H9 (cell line): ENCODE data around the gene NOTCH1. TPM values are rescaled to one million over a fixed set of nuclear protein-coding genes. Genes with fewer than 3 reads are reported as not detected.

Experiments
- DNase-seq: peaks from one replicate; pipeline ENCODE4 v3.0.0-alpha.2; 2017
- H2AFZ ChIP-seq: one replicate; pipeline ENCODE4 v1.6.1; 2013; ENCODE audit warnings: mild to moderate bottlenecking, low read length, control low read depth, moderate library complexity
- H2AK5ac ChIP-seq: 2 replicates; pipeline ENCODE4 v1.6.1; 2013; ENCODE audit warnings: low read length, control low read depth, mixed read lengths; ENCODE audit not compliant: insufficient read length
- H2BK120ac ChIP-seq: one replicate; pipeline ENCODE4 v1.6.1; 2013; ENCODE audit warnings: low read depth, mild to moderate bottlenecking, low read length, control low read depth, inconsistent platforms; ENCODE audit not compliant: poor library complexity, severe bottlenecking
- H2BK12ac ChIP-seq: 2 replicates; pipeline ENCODE4 v1.6.1; 2013; ENCODE audit warnings: low read length, control low read depth, mixed read lengths, low read depth; ENCODE audit not compliant: insufficient read length
- H2BK15ac ChIP-seq: 2 replicates; pipeline ENCODE4 v1.6.1; 2013; ENCODE audit warnings: low read depth, low read length, control low read depth
- H2BK20ac ChIP-seq: one replicate; pipeline ENCODE4 v1.6.1; 2013; ENCODE audit warnings: low read depth, mild to moderate bottlenecking, low read length, control low read depth, inconsistent platforms; ENCODE audit not compliant: poor library complexity, severe bottlenecking
- H2BK5ac ChIP-seq: 2 replicates; pipeline ENCODE4 v1.6.1; 2013; ENCODE audit warnings: low read length, control low read depth, mixed read lengths; ENCODE audit not compliant: insufficient read length
- H3K14ac ChIP-seq: 2 replicates; pipeline ENCODE4 v1.6.1; 2013; ENCODE audit warnings: low read length, control low read depth; ENCODE audit not compliant: insufficient read depth
- H3K18ac ChIP-seq: 2 replicates; pipeline ENCODE4 v1.6.1; 2013; ENCODE audit warnings: low read depth, mild to moderate bottlenecking, mixed read lengths, low read length, control low read depth; ENCODE audit not compliant: insufficient read length
- H3K23ac ChIP-seq: 2 replicates; pipeline ENCODE4 v1.6.1; 2013; ENCODE audit warnings: low read length, control low read depth, mixed read lengths, low read depth; ENCODE audit not compliant: insufficient read length
- H3K23me2 ChIP-seq: 2 replicates; pipeline ENCODE4 v1.6.1; 2013; ENCODE audit warnings: low read depth, mild to moderate bottlenecking, mixed read lengths, low read length, control low read depth; ENCODE audit not compliant: insufficient read length, poor library complexity, severe bottlenecking
- H3K27ac ChIP-seq: 2 replicates; pipeline ENCODE4 v1.5.1; 2013; ENCODE audit warnings: low read length, control low read depth, mixed read lengths, low read depth; ENCODE audit not compliant: insufficient read length
- H3K27me3 ChIP-seq: 2 replicates; pipeline ENCODE4 v1.6.1; 2013; ENCODE audit warnings: low read length, control low read depth, inconsistent platforms; ENCODE audit not compliant: insufficient read depth
- H3K4ac ChIP-seq: 2 replicates; pipeline ENCODE4 v1.6.1; 2013; ENCODE audit warnings: low read depth, mild to moderate bottlenecking, control low read depth, inconsistent platforms, low read length, moderate library complexity
- H3K4me1 ChIP-seq: 2 replicates; pipeline ENCODE4 v1.6.1; 2013; ENCODE audit warnings: low read length, control low read depth, inconsistent platforms; ENCODE audit not compliant: insufficient read depth
- H3K4me2 ChIP-seq: 2 replicates; pipeline ENCODE4 v1.6.1; 2013; ENCODE audit warnings: low read length, control low read depth, mixed read lengths; ENCODE audit not compliant: insufficient read length, insufficient read depth
- H3K56ac ChIP-seq: 2 replicates; pipeline ENCODE4 v1.6.1; 2013; ENCODE audit warnings: low read depth, mild to moderate bottlenecking, mixed read lengths, low read length, control low read depth; ENCODE audit not compliant: insufficient read length
- H3K79me1 ChIP-seq: 2 replicates; pipeline ENCODE4 v1.6.1; 2013; ENCODE audit warnings: low read depth, mild to moderate bottlenecking, moderate library complexity, low read length, control low read depth, inconsistent platforms; ENCODE audit not compliant: insufficient read depth, poor library complexity, severe bottlenecking
- H3K79me2 ChIP-seq: 2 replicates; pipeline ENCODE4 v1.6.1; 2013; ENCODE audit warnings: low read length, control low read depth, inconsistent platforms; ENCODE audit not compliant: insufficient read depth
- H3K9ac ChIP-seq: 2 replicates; pipeline ENCODE4 v1.6.1; 2013; ENCODE audit warnings: low read length, control low read depth, mixed read lengths; ENCODE audit not compliant: insufficient read length; ENCODE audit errors: extremely low read depth
- H3K9me3 ChIP-seq: one replicate; pipeline ENCODE4 v1.6.1; 2013; ENCODE audit warnings: low read depth, low read length, inconsistent platforms; ENCODE audit not compliant: control insufficient read depth
- H3T11ph ChIP-seq: one replicate; pipeline ENCODE4 v1.6.1; 2013; ENCODE audit warnings: mild to moderate bottlenecking, low read length, control low read depth, inconsistent platforms
- H4K20me1 ChIP-seq: one replicate; pipeline ENCODE4 v1.6.1; 2013; ENCODE audit not compliant: control insufficient read depth, insufficient read length, insufficient read depth
- H4K5ac ChIP-seq: 2 replicates; pipeline ENCODE4 v1.6.1; 2013; ENCODE audit warnings: low read depth, mild to moderate bottlenecking, mixed read lengths, low read length, control low read depth; ENCODE audit not compliant: insufficient read length
- H4K8ac ChIP-seq: replicated peaks from 2 replicates; pipeline ENCODE4 v1.6.1; 2013; ENCODE audit warnings: low read length, control low read depth, mixed read lengths, low read depth; ENCODE audit not compliant: insufficient read length
- H4K91ac ChIP-seq: 2 replicates; pipeline ENCODE4 v1.6.1; 2013; ENCODE audit warnings: low read depth, mild to moderate bottlenecking, moderate library complexity, mixed read lengths, low read length, control low read depth; ENCODE audit not compliant: insufficient read length
- H3K27ac Mint-ChIP-seq, 3 experiments: 2 replicates in 2 of 3; 3 replicates in 1 of 3; pipeline ENCODE4 v1.8.0; 2020 to 2021; ENCODE audit warnings: mixed read lengths in 3 of 3, mild to moderate bottlenecking in 1 of 3, moderate library complexity in 1 of 3
- H3K27me3 Mint-ChIP-seq: 2 replicates; pipeline ENCODE4 v1.8.0; 2021; ENCODE audit warnings: low read depth, mild to moderate bottlenecking, moderate library complexity, mixed read lengths
- H3K36me3 Mint-ChIP-seq, 3 experiments: 2 replicates in 2 of 3; 3 replicates in 1 of 3; pipeline ENCODE4 v1.8.0; 2020 to 2021; ENCODE audit warnings: low read depth in 3 of 3, mixed read lengths in 3 of 3; ENCODE audit not compliant: insufficient read depth in 1 of 3
- H3K4me1 Mint-ChIP-seq, 2 experiments: 2 replicates each; pipeline ENCODE4 v1.8.0; 2020; ENCODE audit warnings: mixed read lengths in 2 of 2
- H3K4me3 Mint-ChIP-seq, 2 experiments: 2 replicates in 1 of 2; 3 replicates in 1 of 2; pipeline ENCODE4 v1.8.0; 2020 to 2021; ENCODE audit warnings: mild to moderate bottlenecking in 2 of 2, mixed read lengths in 2 of 2, moderate library complexity in 1 of 2
- H3K9me3 Mint-ChIP-seq, 2 experiments: 2 replicates in 1 of 2; 3 replicates in 1 of 2; pipeline ENCODE4 v1.8.0; 2020; ENCODE audit warnings: mild to moderate bottlenecking in 2 of 2, mixed read lengths in 2 of 2, moderate library complexity in 1 of 2
- CTCF ChIP-seq: fragments of 200-600 bp; sonication (generic); conservative IDR thresholded peaks from 3 replicates; pipeline ENCODE4 v1.8.0; 2021; ENCODE audit warnings: antibody characterized with exemption, mild to moderate bottlenecking
- WGBS: extraction: QIAGEN DNeasy Blood & Tissue Kit; methylation state at CpG from one replicate; pipeline ENCODE4 v1.1.7; 2013; ENCODE audit warnings: missing lambda C conversion rate, low lambda C conversion rate, mixed read lengths; ENCODE audit not compliant: insufficient read length; ENCODE audit errors: extremely low coverage; 5-methylcytosine and 5-hydroxymethylcytosine counted together
- total RNA-seq: library from RNA; stranded (reverse); gene quantifications from 2 replicates; pipeline ENCODE4 v1.2.1, GENCODE V29; 2021

Gene NOTCH1
- total RNA-seq, 1 experiment from 2014 or later, result 71.6 TPM

GRCh38 chr9:136471802-136472487, 73.9 kb downstream of the NOTCH1 start:
- Histone ChIP-seq H2AFZ (no peak overlapping the region), H2BK20ac (no peak overlapping the region), H3K27me3 (no peaks in the 10 kb centered on the region), H3K23me2 (no peaks in the 10 kb centered on the region), H2BK12ac (no peak overlapping the region), H3K4me1 (no peaks in the 10 kb centered on the region), H3K4ac (no peak overlapping the region), H3T11ph (no peak overlapping the region), H4K91ac (no peak overlapping the region), H3K4me2 (no peak overlapping the region), H2BK5ac (no peak overlapping the region), H2BK15ac (no peak overlapping the region), H4K5ac (no peak overlapping the region), H2BK120ac (no peak overlapping the region), H4K20me1 (no peaks in the 10 kb centered on the region), H2AK5ac (no peak overlapping the region), H3K9me3 (no peaks in the 10 kb centered on the region), H3K18ac (no peak overlapping the region), H3K14ac (no peak overlapping the region), H3K56ac (no peak overlapping the region), H3K23ac (no peak overlapping the region), H4K8ac (no peak overlapping the region), H3K79me2 (peaks cover 21% of the 10 kb centered on the region; the same call in 1 of the 2 replicates), H3K27ac (no peak overlapping the region), H3K79me1 (peaks cover 29% of the 10 kb centered on the region), H3K9ac (no peak overlapping the region)
- Mint-ChIP-seq H3K27ac (no peak overlapping the region), H3K9me3 (no peaks in the 10 kb centered on the region), H3K27me3 (no peaks in the 10 kb centered on the region), H3K36me3 (peaks cover 32 to 86% (median 79%) of the 10 kb centered on the region in 3 experiments; a peak in 6 of 7 replicates), H3K4me3 (no peak overlapping the region), H3K4me1 (no peaks in the 10 kb centered on the region)
- TF ChIP-seq CTCF, result no peak
- no CpG with 5 or more reads among the region's 19 CpGs for WGBS
- no peak for DNase-seq
